Measurements from ENCODE around the gene POU2AF3.
"Not testable (repeated sequence)": the region's sequence is repeated elsewhere in the genome, so short reads cannot be mapped to it uniquely, and the experiment has no call there.

The POU2AF3 gene

GRCh38 chr11:111307472-111308108 lies 9.2 kb downstream of the POU2AF3 start:
- Mint-ChIP-seq H3K36me3 (peaks cover 5% of the 10 kb centered on the region), H3K4me3 (no peak overlapping the region), H3K27ac (no peak overlapping the region), H3K9me3 (no peaks in the 10 kb centered on the region), H3K4me1 (peaks cover 8% of the 10 kb centered on the region), H3K27me3 (peaks cover 8% of the 10 kb centered on the region)
- no peak for ATAC-seq

- peaks cover 3% of the 10 kb centered on the region for H3K9me3 Mint-ChIP-seq
- peaks cover 8% of the 10 kb centered on the region for H3K27me3 Mint-ChIP-seq
- H3K4me1 Mint-ChIP-seq, result peaks cover 2% of the 10 kb centered on the region
- no peak overlapping the region for H3K4me3 Mint-ChIP-seq
- ATAC-seq, result no peak
- H3K27ac Mint-ChIP-seq, result no peak overlapping the region
- H3K36me3 Mint-ChIP-seq, result peaks cover 9% of the 10 kb centered on the region
Measured at GRCh38 chr11:111308140-111308539, 9.8 kb downstream of the POU2AF3 start.

- Mint-ChIP-seq H3K9me3 (peaks cover 6% of the 10 kb centered on the region), H3K27ac (no peak overlapping the region), H3K27me3 (peaks cover 8% of the 10 kb centered on the region), H3K4me3 (no peak overlapping the region), H3K36me3 (peaks cover 13% of the 10 kb centered on the region), H3K4me1 (no peaks in the 10 kb centered on the region)
- no peak for ATAC-seq
Measured at GRCh38 chr11:111309215-111309915, 11.0 kb downstream of the POU2AF3 start.

- Mint-ChIP-seq H3K4me3 (no peak overlapping the region), H3K27me3 (peaks cover 8% of the 10 kb centered on the region), H3K27ac (no peak overlapping the region), H3K4me1 (no peaks in the 10 kb centered on the region), H3K36me3 (peaks cover 18% of the 10 kb centered on the region), H3K9me3 (peaks cover 6% of the 10 kb centered on the region)
- ATAC-seq, result no peak
Measured at GRCh38 chr11:111310088-111310487, 11.7 kb downstream of the POU2AF3 start.

GRCh38 chr11:111310723-111311122 lies 12.4 kb downstream of the POU2AF3 start:
- H3K4me3 Mint-ChIP-seq, result no peak overlapping the region
- no peak overlapping the region for H3K27ac Mint-ChIP-seq
- peaks cover 9% of the 10 kb centered on the region for H3K9me3 Mint-ChIP-seq
- no peak for ATAC-seq
- no peaks in the 10 kb centered on the region for H3K4me1 Mint-ChIP-seq
- peaks cover 8% of the 10 kb centered on the region for H3K27me3 Mint-ChIP-seq
- H3K36me3 Mint-ChIP-seq, result peaks cover 24% of the 10 kb centered on the region

- H3K27me3 Mint-ChIP-seq, result peaks cover 8% of the 10 kb centered on the region
- no peak overlapping the region for H3K27ac Mint-ChIP-seq
- no peak overlapping the region for H3K4me3 Mint-ChIP-seq
- no peaks in the 10 kb centered on the region for H3K4me1 Mint-ChIP-seq
- no peak for ATAC-seq
- H3K9me3 Mint-ChIP-seq, result peaks cover 9% of the 10 kb centered on the region
- peaks cover 32% of the 10 kb centered on the region for H3K36me3 Mint-ChIP-seq
Measured at GRCh38 chr11:111312076-111312475, 13.7 kb downstream of the POU2AF3 start.

- no peak for ATAC-seq
- Mint-ChIP-seq H3K36me3 (peaks cover 20% of the 10 kb centered on the region), H3K27me3 (no peaks in the 10 kb centered on the region), H3K9me3 (peaks cover 3% of the 10 kb centered on the region), H3K4me1 (no peaks in the 10 kb centered on the region), H3K27ac (no peak overlapping the region), H3K4me3 (no peak overlapping the region)
Measured at GRCh38 chr11:111319296-111319695, 20.9 kb downstream of the POU2AF3 start.

GRCh38 chr11:111320199-111320598 lies 21.9 kb downstream of the POU2AF3 start:
- H3K27ac Mint-ChIP-seq, H3K4me1 Mint-ChIP-seq, H3K4me3 Mint-ChIP-seq, H3K27me3 Mint-ChIP-seq, ATAC-seq, H3K9me3 Mint-ChIP-seq: not testable (repeated sequence)
- H3K36me3 Mint-ChIP-seq, result peaks cover 13% of the 10 kb centered on the region

GRCh38 chr11:111320728-111321568 lies 22.6 kb downstream of the POU2AF3 start:
- Mint-ChIP-seq H3K4me1 (no peaks in the 10 kb centered on the region), H3K27ac (no peak overlapping the region), H3K9me3 (no peaks in the 10 kb centered on the region), H3K4me3 (no peak overlapping the region), H3K27me3 (no peaks in the 10 kb centered on the region), H3K36me3 (peaks cover 9% of the 10 kb centered on the region)
- no peak for ATAC-seq

- Mint-ChIP-seq H3K9me3 (no peaks in the 10 kb centered on the region), H3K27ac (no peak overlapping the region), H3K4me3 (no peak overlapping the region), H3K4me1 (no peaks in the 10 kb centered on the region), H3K36me3 (peaks cover 6% of the 10 kb centered on the region), H3K27me3 (no peaks in the 10 kb centered on the region)
- ATAC-seq, result no peak
Measured at GRCh38 chr11:111322534-111322933, 24.2 kb downstream of the POU2AF3 start.

GRCh38 chr11:111324277-111324720 lies 26.0 kb downstream of the POU2AF3 start:
- Mint-ChIP-seq H3K9me3 (no peaks in the 10 kb centered on the region), H3K4me1 (peaks cover 4% of the 10 kb centered on the region), H3K4me3 (no peak overlapping the region), H3K27me3 (no peaks in the 10 kb centered on the region), H3K27ac (no peak overlapping the region), H3K36me3 (peaks cover 6% of the 10 kb centered on the region)
- ATAC-seq, result no peak

GRCh38 chr11:111325259-111325658 lies 26.9 kb downstream of the POU2AF3 start:
- no peak for ATAC-seq
- Mint-ChIP-seq H3K27ac (no peak overlapping the region), H3K9me3 (no peaks in the 10 kb centered on the region), H3K27me3 (no peaks in the 10 kb centered on the region), H3K4me3 (no peak overlapping the region), H3K36me3 (peaks cover 6% of the 10 kb centered on the region), H3K4me1 (peaks cover 6% of the 10 kb centered on the region)

- H3K36me3 Mint-ChIP-seq, result peaks cover 6% of the 10 kb centered on the region
- no peak overlapping the region for H3K4me3 Mint-ChIP-seq
- H3K27me3 Mint-ChIP-seq, result no peaks in the 10 kb centered on the region
- H3K27ac Mint-ChIP-seq, result no peak overlapping the region
- no peaks in the 10 kb centered on the region for H3K9me3 Mint-ChIP-seq
- no peak for ATAC-seq
- peaks cover 6% of the 10 kb centered on the region for H3K4me1 Mint-ChIP-seq
Measured at GRCh38 chr11:111326824-111327223, 28.5 kb downstream of the POU2AF3 start.

- Mint-ChIP-seq H3K4me1 (peaks cover 6% of the 10 kb centered on the region), H3K4me3 (no peak overlapping the region), H3K9me3 (no peaks in the 10 kb centered on the region), H3K27me3 (no peaks in the 10 kb centered on the region), H3K36me3 (peaks cover 10% of the 10 kb centered on the region), H3K27ac (no peak overlapping the region)
- ATAC-seq, result no peak
Measured at GRCh38 chr11:111327908-111328624, 29.7 kb downstream of the POU2AF3 start.
